NCI-H146 (cell line): ENCODE measurements around the gene TMEM145.

Experiments
- DNase-seq: peaks from one replicate; lab custom pipeline; 2025; lab: John Stamatoyannopoulos, UW

The TMEM145 gene

GRCh38 chr19:42361545-42361910 lies 48.4 kb downstream of the TMEM145 start:
- no peak for DNase-seq

GRCh38 chr19:42362342-42362741 lies 49.2 kb downstream of the TMEM145 start:
- DNase-seq = no peak

GRCh38 chr19:42362891-42363440 lies 49.9 kb downstream of the TMEM145 start:
- no peak for DNase-seq

GRCh38 chr19:42363614-42364346 lies 50.7 kb downstream of the TMEM145 start:
- no peak for DNase-seq

- no peak for DNase-seq
Observed at GRCh38 chr19:42366673-42367072, 53.6 kb downstream of the TMEM145 start.

GRCh38 chr19:42367929-42368328 lies 54.8 kb downstream of the TMEM145 start:
- DNase-seq = no peak

- no peak for DNase-seq
Observed at GRCh38 chr19:42368360-42368759, 55.3 kb downstream of the TMEM145 start.

GRCh38 chr19:42368765-42369164 lies 55.7 kb downstream of the TMEM145 start:
- no peak for DNase-seq

- DNase-seq = no peak
Observed at GRCh38 chr19:42369433-42370067, 56.4 kb downstream of the TMEM145 start.

GRCh38 chr19:42370068-42370520 lies 57.0 kb downstream of the TMEM145 start:
- DNase-seq = peak; percentile 74

GRCh38 chr19:42370626-42371175 lies 57.6 kb downstream of the TMEM145 start:
- DNase-seq = no peak
